Measurements from ENCODE around the gene CDH20.

Gene CDH20

GRCh38 chr18:61350578-61350977, 17.3 kb downstream of the CDH20 start:
- no peak for DNase-seq

DNA sequence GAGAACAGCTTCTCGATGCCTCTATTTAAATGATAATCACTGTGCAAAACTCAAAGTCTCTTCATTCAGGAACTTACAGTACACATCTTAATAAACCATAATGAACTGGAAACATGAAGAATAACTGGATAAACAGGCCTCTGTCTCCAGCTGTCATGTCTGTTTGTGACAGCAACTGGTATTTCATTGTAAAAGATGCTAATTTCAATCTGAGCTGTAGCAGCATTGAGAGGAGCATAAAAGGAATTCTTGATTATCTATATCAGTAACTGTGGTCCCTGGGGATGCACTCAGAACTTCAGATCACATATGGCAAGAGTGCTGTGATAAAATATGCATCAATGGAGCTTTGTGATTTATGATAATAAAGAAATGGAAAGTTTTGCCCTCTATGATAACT, 18.8 kb downstream of the CDH20 start:
- no peak for DNase-seq

GRCh38 chr18:61352611-61353010, 19.4 kb downstream of the CDH20 start:
- no peak for DNase-seq

DNA sequence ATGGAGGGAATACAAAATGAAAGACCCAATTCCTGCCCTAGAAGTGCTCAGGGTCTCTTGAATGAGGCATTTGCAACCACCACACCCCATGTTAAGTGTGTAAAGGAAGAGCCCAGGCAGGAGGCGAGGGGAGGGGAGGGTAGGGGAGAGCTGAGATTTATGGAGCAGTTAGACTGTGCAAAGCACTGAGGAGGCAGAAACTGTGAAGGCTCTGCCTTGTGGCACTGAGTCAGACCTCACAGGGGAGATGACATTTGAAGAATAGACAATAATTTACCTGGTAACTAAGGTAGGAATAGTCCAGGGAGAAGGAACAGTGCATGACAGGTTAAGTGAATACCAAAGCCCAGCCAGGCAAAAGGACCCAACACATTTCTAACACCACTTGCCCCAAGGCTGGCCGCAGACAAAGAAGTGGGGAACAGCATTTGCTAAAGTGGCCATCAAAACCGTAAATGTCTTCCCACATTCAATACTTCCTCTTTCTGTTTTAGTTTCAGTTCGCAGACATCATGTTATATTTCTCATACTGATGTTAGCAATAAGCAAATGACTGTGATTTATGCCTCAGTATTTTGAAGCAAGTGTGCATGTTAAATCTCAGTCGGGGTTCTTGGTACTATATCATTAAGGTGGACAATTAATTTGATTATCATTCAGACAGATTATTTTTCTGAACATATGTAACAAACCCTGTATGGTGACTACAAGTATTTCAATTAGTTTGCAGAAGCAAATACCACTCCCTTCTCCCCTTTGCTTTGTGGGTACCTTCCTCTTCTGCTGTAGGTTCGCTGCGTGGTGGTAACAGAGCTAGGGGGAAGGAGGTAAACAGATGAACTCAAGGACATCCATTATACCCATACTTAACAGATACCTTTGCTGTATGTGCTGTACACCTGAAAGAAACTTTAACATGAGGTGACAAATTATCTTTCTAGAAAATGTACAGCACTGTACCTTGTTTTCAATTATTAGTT, 27.5 kb downstream of the CDH20 start:
- DNase-seq, result peak in 2 of 3 experiments; percentile 34 to 63

- no peak for DNase-seq
Observed at GRCh38 chr18:61362511-61362910, 29.3 kb downstream of the CDH20 start.

DNA sequence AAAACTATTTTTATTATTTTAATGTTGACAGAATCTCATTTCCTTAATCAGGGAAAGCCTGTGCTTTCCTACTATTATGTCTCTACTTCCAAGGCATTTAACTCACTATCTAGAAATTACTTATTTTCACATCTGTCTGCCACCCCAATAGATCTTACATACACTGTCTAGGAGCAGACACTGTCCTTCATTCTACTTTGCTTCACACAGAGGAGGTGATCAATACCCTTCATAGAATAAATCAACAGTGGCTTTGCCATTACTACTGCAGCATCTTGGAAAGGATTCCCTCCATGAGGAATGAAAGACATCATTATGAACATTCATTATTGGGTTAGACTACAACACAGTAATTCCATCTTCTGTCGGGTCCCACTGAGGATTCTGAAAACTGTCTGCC, 31.7 kb downstream of the CDH20 start:
- DNase-seq, result no peak

GRCh38 chr18:61368001-61368400, 34.8 kb downstream of the CDH20 start:
- no peak for DNase-seq

DNA sequence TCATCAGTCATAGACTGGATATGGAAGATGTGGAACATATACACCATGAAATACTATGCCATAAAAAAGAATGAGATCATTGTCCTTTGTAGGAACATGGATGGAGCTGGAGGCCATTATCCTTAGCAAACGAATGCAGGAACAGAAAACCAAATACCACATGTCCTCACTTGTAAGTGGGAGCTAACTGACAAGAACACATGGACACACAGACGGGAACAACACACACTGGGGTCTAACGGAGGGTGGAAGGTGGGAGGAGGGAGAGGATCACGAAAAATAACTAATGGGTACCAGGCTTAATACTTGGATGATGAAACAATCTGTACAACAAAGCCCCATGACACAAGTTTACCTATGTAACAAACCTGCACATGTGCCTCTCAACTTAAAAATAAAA, 36.4 kb downstream of the CDH20 start:
- peak in 1 of 3 experiments; percentile 43 for DNase-seq

DNA sequence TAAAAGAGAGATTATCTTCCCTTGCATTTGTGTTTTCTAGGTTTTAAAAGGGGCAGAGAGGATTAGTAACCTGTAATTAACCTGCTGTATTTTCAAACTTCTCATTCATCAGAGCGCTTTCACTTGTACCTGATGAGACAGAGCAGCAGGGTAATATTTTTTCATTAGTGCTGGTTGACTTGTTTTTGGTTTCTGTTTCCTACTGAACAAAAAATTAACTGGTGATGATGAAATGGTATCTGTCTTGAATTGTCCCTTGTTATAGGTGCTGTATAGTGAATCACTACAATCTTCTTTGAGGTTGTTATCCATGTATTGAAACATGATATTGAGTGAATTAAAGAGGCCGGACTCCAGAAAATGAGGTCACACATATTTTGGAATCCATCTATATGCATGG, 37.9 kb downstream of the CDH20 start:
- peak in 2 of 3 experiments; percentile 79 to 96 for DNase-seq

DNA sequence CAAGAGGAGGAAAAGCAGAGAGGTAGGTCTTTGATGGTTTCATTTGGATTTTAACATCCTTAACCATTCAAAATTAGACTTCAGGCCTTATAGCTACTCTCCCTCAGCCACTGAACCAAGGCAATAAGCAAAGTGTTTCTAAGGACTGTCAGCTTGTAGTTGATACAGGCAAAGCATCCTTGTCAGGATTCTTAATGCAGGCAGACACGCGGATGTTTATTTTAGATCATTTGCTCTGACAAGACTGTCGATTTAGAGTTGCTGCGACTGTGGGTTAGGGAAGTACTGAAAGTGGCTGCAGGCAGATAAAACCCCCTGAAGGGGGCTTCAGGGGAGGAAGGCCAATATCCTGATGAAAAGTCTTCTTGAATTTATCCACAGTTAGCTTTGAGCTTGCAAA, 46.6 kb downstream of the CDH20 start:
- peak in 1 of 3 experiments; percentile 46 for DNase-seq

DNA sequence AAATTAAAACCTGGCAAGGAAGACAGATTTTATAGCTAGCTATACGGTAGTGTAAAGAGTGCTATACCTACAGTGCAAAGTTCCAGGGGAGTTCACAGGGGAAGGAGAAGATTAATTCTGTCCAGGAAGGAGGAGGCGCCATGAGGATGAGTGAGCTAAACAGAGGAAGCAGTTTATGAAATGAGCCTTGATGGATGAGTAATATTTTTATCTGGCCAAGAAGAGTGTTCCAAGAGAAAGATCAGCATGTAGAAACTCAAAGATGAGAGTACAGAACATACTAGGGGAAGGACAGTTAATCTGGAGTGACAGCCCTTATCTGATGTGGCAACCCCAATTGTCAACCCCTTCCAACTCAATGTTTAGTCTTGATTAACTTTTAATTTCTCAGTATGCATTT, 54.8 kb downstream of the CDH20 start:
- no peak for DNase-seq

- DNase-seq, result no peak
Observed at GRCh38 chr18:61394983-61395382, 61.8 kb downstream of the CDH20 start.

GRCh38 chr18:61397222-61397621, 64.0 kb downstream of the CDH20 start:
- no peak for DNase-seq

DNA sequence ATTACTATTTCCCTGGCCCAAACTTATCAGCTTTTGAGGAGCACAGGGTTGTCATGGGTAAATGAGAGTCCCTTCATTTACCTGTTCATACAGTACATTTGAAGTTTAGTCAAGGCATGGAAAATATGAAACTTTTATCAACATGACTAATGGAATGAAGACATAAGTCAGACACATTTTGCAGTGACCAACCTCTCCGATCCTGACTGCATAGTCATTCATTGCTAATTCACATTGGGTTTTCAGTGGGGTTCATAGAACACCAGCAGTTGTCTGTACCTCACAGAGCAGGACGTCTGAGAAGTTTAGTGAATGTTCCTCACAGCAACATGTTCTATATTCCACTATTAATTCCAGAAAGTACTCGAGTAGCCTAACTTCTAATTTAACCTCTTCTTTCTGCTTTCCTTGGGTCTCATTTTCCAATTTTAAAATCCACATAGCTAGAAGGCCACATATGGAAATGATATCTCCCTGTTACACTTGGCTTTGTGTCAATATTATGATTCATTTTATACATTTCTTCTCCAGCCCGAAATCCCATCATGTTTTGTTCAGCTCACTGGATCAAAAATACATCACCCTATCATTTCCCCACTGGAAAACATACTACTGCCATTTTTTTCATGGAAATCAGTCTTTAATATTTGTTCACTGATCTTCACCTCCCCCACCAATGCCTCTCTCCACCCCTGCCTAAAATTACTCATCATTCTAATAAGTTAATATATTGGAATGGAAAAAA, 65.9 kb downstream of the CDH20 start:
- no peak for DNase-seq

DNA sequence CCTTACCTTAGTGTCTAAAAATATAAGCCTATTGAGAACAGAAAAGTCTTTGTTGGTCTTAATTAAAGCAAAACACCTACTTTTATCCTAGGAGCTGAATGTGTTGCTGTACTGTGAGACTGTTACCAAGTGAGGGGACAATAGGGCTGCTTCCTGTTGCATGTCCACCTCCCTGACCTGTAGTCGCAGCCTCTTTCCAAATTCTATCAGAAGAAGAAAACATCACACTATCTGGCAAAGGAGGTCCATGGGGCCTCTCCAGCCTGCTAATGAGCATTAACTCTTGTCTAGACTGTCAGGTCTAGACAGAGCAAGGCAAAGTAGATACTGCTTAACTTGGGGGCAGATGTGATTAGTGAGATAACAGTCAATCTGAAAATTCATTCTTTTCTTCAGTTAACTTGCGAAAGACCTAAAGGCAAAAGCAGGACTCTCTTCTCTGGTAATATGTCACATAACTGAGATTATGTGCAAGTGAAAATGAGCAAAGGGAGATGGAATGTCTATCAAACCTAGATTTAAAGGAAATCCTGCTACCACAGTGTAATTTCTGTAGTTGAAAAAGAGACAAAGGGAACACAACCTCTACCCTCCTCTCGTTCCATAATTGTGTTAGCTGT, 66.9 kb downstream of the CDH20 start:
- DNase-seq, result peak in 2 of 3 experiments; percentile 16 to 49

- no peak for DNase-seq
Observed at GRCh38 chr18:61400716-61401115, 67.5 kb downstream of the CDH20 start.

DNA sequence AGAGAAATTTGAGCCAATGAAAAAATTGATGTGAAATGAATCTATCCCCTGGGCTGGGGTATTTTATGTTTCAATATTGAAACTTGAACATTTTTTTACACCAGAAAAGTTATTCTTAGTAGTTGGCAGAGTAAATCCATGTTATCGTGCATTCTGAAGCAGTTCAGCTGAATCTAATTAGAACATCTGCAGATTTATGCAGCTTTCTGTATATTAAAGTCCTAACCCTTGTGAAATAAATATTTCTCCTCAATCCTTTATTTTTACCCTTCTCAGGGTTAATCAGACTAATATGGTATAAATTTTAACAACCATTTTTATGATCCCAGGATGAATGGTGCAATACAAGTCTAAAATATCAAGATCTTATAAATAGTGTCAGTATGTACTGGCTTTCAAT, 69.5 kb downstream of the CDH20 start:
- DNase-seq, result no peak

GRCh38 chr18:61413396-61413795, 80.2 kb downstream of the CDH20 start:
- DNase-seq, result no peak

- no peak for DNase-seq
Observed at GRCh38 chr18:61414086-61414485, 80.9 kb downstream of the CDH20 start.

DNA sequence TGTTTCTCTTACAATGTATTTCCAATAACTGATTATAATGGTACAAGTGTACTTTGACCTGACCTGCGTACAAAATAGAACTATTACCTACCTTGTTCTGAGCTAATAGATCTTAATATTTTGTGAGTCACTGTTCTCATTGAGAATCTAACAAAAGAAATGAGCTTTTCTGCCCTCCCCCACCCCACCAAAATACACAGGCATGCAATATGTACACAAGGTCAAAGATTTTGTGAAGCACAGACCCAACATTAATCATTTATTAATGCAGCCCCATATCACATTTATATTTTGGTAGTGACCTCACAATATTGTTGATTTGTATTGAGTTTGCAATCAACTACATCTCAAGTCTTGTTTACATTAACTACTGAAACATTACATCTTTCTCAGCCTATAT, 86.5 kb downstream of the CDH20 start:
- no peak for DNase-seq

- DNase-seq, result no peak
Observed at GRCh38 chr18:61420218-61420885, 87.1 kb downstream of the CDH20 start.

GRCh38 chr18:61426492-61427053, 93.3 kb downstream of the CDH20 start:
- DNase-seq, result no peak

DNA sequence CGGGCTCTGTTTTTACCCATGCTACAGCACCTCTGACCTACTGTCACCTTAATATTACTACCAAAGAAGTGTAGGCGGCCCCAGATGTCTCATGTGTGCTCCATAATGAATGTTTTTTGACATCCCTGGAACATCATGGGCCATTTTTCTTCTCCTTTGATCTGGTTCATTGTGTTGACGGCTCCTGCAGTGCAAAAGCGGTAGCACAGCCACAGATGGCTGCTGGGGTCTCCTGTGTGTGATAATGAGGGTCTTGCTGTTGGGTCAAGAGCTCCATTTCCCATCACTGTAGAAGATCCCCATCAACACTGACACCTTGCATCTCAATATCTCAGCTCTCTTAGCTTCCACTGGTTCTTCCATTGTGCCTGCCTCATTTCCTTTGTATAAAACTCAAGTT, 95.0 kb downstream of the CDH20 start:
- DNase-seq, result no peak
